Measurements from ENCODE around the gene MYO19. TPM values are rescaled to one million over a fixed set of nuclear protein-coding genes. Genes with fewer than 3 reads are reported as not detected.
A peak's percentile ranks its signal among the peaks of the same experiment; 100 is the strongest.

The MYO19 gene
- total RNA-seq, 1 donor from 2014 or later = 72.4 TPM

- H3K36me3 Mint-ChIP-seq = peaks cover 4% of the 10 kb centered on the region
- H3K4me1 Mint-ChIP-seq = peaks cover 19% of the 10 kb centered on the region
- no peak overlapping the region for H3K4me3 Mint-ChIP-seq
- Histone ChIP-seq H3K27ac (no peak overlapping the region), H4K20me1 (ENCODE audit: low read depth) (peaks cover 68% of the 10 kb centered on the region), H3F3A (ENCODE audit: low read depth) (peaks cover 22% of the 10 kb centered on the region), H3K9ac (no peak overlapping the region), H3K4me3 (no peak overlapping the region), H3K9me3 (ENCODE audit: low read depth) (no peaks in the 10 kb centered on the region), H3K27me3 (no peaks in the 10 kb centered on the region), H3K79me2 (ENCODE audit: low read depth) (peaks cover 99% of the 10 kb centered on the region), H2AFZ (replicated peaks) (no peak overlapping the region), H3K4me1 (peaks cover 16% of the 10 kb centered on the region), H3K4me2 (no peak overlapping the region), H3K36me3 (peaks cover 2% of the 10 kb centered on the region)
- no peak for DNase-seq (ENCODE audit: low spot score)
- H3K9me3 Mint-ChIP-seq = no peaks in the 10 kb centered on the region
- H3K27ac Mint-ChIP-seq = no peak overlapping the region
- H3K27me3 Mint-ChIP-seq (ENCODE audit: insufficient read depth, low read depth) = no peaks in the 10 kb centered on the region
- TF ChIP-seq EZH2 (IDR thresholded peaks at IDR 0.05) (no peak), CTCF (IDR thresholded peaks at IDR 0.05) (no peak), EZH2phosphoT487 (IDR thresholded peaks at IDR 0.05) (no peak)
These were observed 16.1 kb upstream of the MYO19 start for GRCh38 chr17:36550491-36551417.

GRCh38 chr17:36547776-36548175 lies 13.1 kb upstream of the MYO19 start:
- peaks cover 2% of the 10 kb centered on the region for H3K27me3 Mint-ChIP-seq (ENCODE audit: insufficient read depth, low read depth)
- Histone ChIP-seq H3K9me3 (ENCODE audit: low read depth) (no peaks in the 10 kb centered on the region), H4K20me1 (ENCODE audit: low read depth) (peaks cover 48% of the 10 kb centered on the region), H3K4me1 (peaks cover 16% of the 10 kb centered on the region), H3K27me3 (no peaks in the 10 kb centered on the region), H3K79me2 (ENCODE audit: low read depth) (peaks cover 90% of the 10 kb centered on the region), H2AFZ (replicated peaks) (no peak overlapping the region), H3K4me2 (peak overlapping the region; percentile 92), H3F3A (ENCODE audit: low read depth) (peaks cover 43% of the 10 kb centered on the region), H3K27ac (no peak overlapping the region), H3K4me3 (peak overlapping the region; percentile 83), H3K9ac (peak overlapping the region; percentile 80), H3K36me3 (peaks cover 2% of the 10 kb centered on the region)
- peaks cover 22% of the 10 kb centered on the region for H3K4me1 Mint-ChIP-seq
- H3K36me3 Mint-ChIP-seq = no peaks in the 10 kb centered on the region
- H3K4me3 Mint-ChIP-seq = peak overlapping the region; percentile 61
- TF ChIP-seq EZH2 (IDR thresholded peaks at IDR 0.05) = no peak
- TF ChIP-seq EZH2phosphoT487 (IDR thresholded peaks at IDR 0.05) = no peak
- no peak for TF ChIP-seq CTCF (IDR thresholded peaks at IDR 0.05)
- H3K27ac Mint-ChIP-seq = no peak overlapping the region
- no peak for DNase-seq (ENCODE audit: low spot score)
- no peaks in the 10 kb centered on the region for H3K9me3 Mint-ChIP-seq

GRCh38 chr17:36546418-36547093 lies 11.9 kb upstream of the MYO19 start:
- DNase-seq (ENCODE audit: low spot score) = no peak
- peaks cover 16% of the 10 kb centered on the region for H3K4me1 ChIP-seq
- H3K4me3 ChIP-seq = peak overlapping the region; percentile 83
- H3K36me3 Mint-ChIP-seq = no peaks in the 10 kb centered on the region
- H3K27ac Mint-ChIP-seq = peak overlapping the region; percentile 94
- peaks cover 80% of the 10 kb centered on the region for H3K79me2 ChIP-seq (ENCODE audit: low read depth)
- peaks cover 43% of the 10 kb centered on the region for H3F3A ChIP-seq (ENCODE audit: low read depth)
- H3K9me3 Mint-ChIP-seq = no peaks in the 10 kb centered on the region
- peak overlapping the region; percentile 92 for H3K4me2 ChIP-seq
- TF ChIP-seq EZH2 (IDR thresholded peaks at IDR 0.05) (no peak), EZH2phosphoT487 (IDR thresholded peaks at IDR 0.05) (no peak), CTCF (IDR thresholded peaks at IDR 0.05) (no peak)
- H3K9me3 ChIP-seq (ENCODE audit: low read depth) = no peaks in the 10 kb centered on the region
- peak overlapping the region; percentile 99 for H3K4me3 Mint-ChIP-seq
- H3K27me3 ChIP-seq = no peaks in the 10 kb centered on the region
- H2AFZ ChIP-seq (replicated peaks) = no peak overlapping the region
- peaks cover 22% of the 10 kb centered on the region for H3K4me1 Mint-ChIP-seq
- H3K9ac ChIP-seq = peak overlapping the region; percentile 80
- H3K36me3 ChIP-seq = peaks cover 2% of the 10 kb centered on the region
- peaks cover 2% of the 10 kb centered on the region for H3K27me3 Mint-ChIP-seq (ENCODE audit: insufficient read depth, low read depth)
- peak overlapping the region; percentile 72 for H3K27ac ChIP-seq
- peaks cover 36% of the 10 kb centered on the region for H4K20me1 ChIP-seq (ENCODE audit: low read depth)
